HepG2 (cell line): ENCODE measurements around the gene TSPAN8. TPM values are rescaled to one million over a fixed set of nuclear protein-coding genes. Genes with fewer than 3 reads are reported as not detected.
A peak's percentile ranks its signal among the peaks of the same experiment; 100 is the strongest.

ENCODE experiments used
- IRX3 ChIP-seq: sonication (generic); formaldehyde crosslinking; IDR thresholded peaks from 2 replicates; pipeline ENCODE4 v1.8.1; 2023; ENCODE audit warnings: mild to moderate bottlenecking, low read depth, missing genetic modification reagents, borderline replicate concordance
- NCOA5 ChIP-seq: sonication (generic); formaldehyde crosslinking; IDR thresholded peaks from 2 replicates; pipeline ENCODE4 v1.4.0; 2020; ENCODE audit warnings: missing genetic modification reagents
- NFE2 ChIP-seq: sonication (generic); formaldehyde crosslinking; IDR thresholded peaks from 2 replicates; pipeline ENCODE4 v1.4.0; 2020; ENCODE audit warnings: missing genetic modification reagents
- REXO4 ChIP-seq: sonication (generic); formaldehyde crosslinking; IDR thresholded peaks from 2 replicates; pipeline ENCODE4 v1.8.0; 2022; ENCODE audit warnings: missing genetic modification reagents, mild to moderate bottlenecking, borderline replicate concordance
- SMC3 ChIP-seq: IDR thresholded peaks from 2 replicates; pipeline ENCODE4 v1.6.1; 2011; ENCODE audit warnings: low read length, improper control_type of control experiment
- TFAP4 ChIP-seq: sonication (generic); IDR thresholded peaks from 2 replicates; pipeline ENCODE4 v1.6.1; 2016; ENCODE audit warnings: low read depth, borderline replicate concordance
- ZNF383 ChIP-seq: sonication (generic); formaldehyde crosslinking; IDR thresholded peaks from 2 replicates; pipeline ENCODE4 v1.4.0; 2020; ENCODE audit warnings: missing genetic modification reagents, mild to moderate bottlenecking, borderline replicate concordance
- ZNF569 ChIP-seq: sonication (generic); formaldehyde crosslinking; IDR thresholded peaks from 2 replicates; pipeline ENCODE4 v1.5.0; 2020; ENCODE audit warnings: mild to moderate bottlenecking, missing genetic modification reagents, moderate library complexity, borderline replicate concordance
- polyA plus RNA-seq, 8 experiments: library from polyadenylated mRNA; depleted of rRNA in 3 of 8; stranded (reverse) in 7 of 8; unstranded in 1 of 8; fragments of >200 nt; fragmentation: Illumina TruSeq in 4 of 8; extraction: Trizol in 4 of 8; gene quantifications; 2 replicates each; pipeline versions ENCODE4 v1.2.1 to v1.2.3, GENCODE V29; 2011 to 2016; ENCODE audit warnings: low read depth in 4 of 8, missing spikeins in 1 of 8, mixed read lengths in 1 of 8; ENCODE audit not compliant: insufficient read depth in 1 of 8
- total RNA-seq, 5 experiments: library from RNA; depleted of rRNA; stranded (reverse); fragments of >200 nt; fragmentation: Illumina TruSeq; extraction: Trizol; gene quantifications; 2 replicates each; pipeline ENCODE4 v1.2.3, GENCODE V29; 2016; ENCODE audit warnings: low read depth in 1 of 5
- TF ChIP-seq, protein P1 (sequence below), 2 experiments: sonication (generic) in 1 of 2; formaldehyde crosslinking in 1 of 2; IDR thresholded peaks; 2 replicates each; pipeline versions ENCODE4 v1.4.0 to v1.6.1; 2016 to 2020; ENCODE audit warnings: borderline replicate concordance in 1 of 2, low read depth in 1 of 2, mild to moderate bottlenecking in 1 of 2, missing genetic modification reagents in 1 of 2
- TF ChIP-seq, protein P2 (sequence below): sonication (generic); formaldehyde crosslinking; IDR thresholded peaks from 2 replicates; pipeline ENCODE4 v1.8.0; 2022; ENCODE audit warnings: low read depth, missing genetic modification reagents
- TF ChIP-seq, protein P3 (sequence below): sonication (generic); formaldehyde crosslinking; conservative IDR thresholded peaks from 2 replicates; pipeline ENCODE4 v1.4.0; 2020; ENCODE audit warnings: mild to moderate bottlenecking, missing genetic modification reagents, moderate library complexity
- TF ChIP-seq, protein P4 (sequence below): sonication (generic); formaldehyde crosslinking; conservative IDR thresholded peaks from 2 replicates; pipeline ENCODE4 v1.8.0; 2022; ENCODE audit warnings: mild to moderate bottlenecking, moderate library complexity, missing genetic modification reagents
- TF ChIP-seq, protein P5 (sequence below): sonication (generic); formaldehyde crosslinking; IDR thresholded peaks from 2 replicates; pipeline ENCODE4 v1.8.1; 2023; ENCODE audit warnings: mild to moderate bottlenecking, inconsistent platforms, moderate library complexity, missing genetic modification reagents, borderline replicate concordance

TSPAN8 gene
- total and polyA plus RNA-seq, 2 of the 13 experiments (the other 11 are each of a cell fraction or from before 2014, with no cell fraction given): 3.4 to 3.9 TPM

- TF ChIP-seq, protein P1, sequence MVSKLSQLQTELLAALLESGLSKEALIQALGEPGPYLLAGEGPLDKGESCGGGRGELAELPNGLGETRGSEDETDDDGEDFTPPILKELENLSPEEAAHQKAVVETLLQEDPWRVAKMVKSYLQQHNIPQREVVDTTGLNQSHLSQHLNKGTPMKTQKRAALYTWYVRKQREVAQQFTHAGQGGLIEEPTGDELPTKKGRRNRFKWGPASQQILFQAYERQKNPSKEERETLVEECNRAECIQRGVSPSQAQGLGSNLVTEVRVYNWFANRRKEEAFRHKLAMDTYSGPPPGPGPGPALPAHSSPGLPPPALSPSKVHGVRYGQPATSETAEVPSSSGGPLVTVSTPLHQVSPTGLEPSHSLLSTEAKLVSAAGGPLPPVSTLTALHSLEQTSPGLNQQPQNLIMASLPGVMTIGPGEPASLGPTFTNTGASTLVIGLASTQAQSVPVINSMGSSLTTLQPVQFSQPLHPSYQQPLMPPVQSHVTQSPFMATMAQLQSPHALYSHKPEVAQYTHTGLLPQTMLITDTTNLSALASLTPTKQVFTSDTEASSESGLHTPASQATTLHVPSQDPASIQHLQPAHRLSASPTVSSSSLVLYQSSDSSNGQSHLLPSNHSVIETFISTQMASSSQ (IDR thresholded peaks at IDR 0.05; ENCODE audit: low read depth): peak; percentile 83
- TF ChIP-seq, protein P1 (CRISPR knock-in tag; IDR thresholded peaks at IDR 0.05; ENCODE audit: borderline replicate concordance): peak; percentile 94
- TF ChIP-seq, protein P2, sequence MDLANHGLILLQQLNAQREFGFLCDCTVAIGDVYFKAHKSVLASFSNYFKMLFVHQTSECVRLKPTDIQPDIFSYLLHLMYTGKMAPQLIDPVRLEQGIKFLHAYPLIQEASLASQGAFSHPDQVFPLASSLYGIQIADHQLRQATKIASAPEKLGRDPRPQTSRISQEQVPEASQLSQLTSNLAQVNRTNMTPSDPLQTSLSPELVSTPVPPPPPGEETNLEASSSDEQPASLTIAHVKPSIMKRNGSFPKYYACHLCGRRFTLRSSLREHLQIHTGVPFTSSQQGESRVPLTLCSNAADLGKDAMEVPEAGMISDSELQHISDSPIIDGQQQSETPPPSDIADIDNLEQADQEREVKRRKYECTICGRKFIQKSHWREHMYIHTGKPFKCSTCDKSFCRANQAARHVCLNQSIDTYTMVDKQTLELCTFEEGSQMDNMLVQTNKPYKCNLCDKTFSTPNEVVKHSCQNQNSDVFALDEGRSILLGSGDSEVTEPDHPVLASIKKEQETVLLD (CRISPR knock-in tag): no peak
- TF ChIP-seq ZNF569 (CRISPR knock-in tag) (no peak), IRX3 (CRISPR knock-in tag) (no peak), TFAP4 (no peak), NCOA5 (CRISPR knock-in tag) (no peak), REXO4 (CRISPR knock-in tag) (no peak), NFE2 (CRISPR knock-in tag) (no peak), ZNF383 (CRISPR knock-in tag) (peak; percentile 80; the same call in 1 of the 2 replicates), SMC3 (no peak)
- TF ChIP-seq, protein P3, sequence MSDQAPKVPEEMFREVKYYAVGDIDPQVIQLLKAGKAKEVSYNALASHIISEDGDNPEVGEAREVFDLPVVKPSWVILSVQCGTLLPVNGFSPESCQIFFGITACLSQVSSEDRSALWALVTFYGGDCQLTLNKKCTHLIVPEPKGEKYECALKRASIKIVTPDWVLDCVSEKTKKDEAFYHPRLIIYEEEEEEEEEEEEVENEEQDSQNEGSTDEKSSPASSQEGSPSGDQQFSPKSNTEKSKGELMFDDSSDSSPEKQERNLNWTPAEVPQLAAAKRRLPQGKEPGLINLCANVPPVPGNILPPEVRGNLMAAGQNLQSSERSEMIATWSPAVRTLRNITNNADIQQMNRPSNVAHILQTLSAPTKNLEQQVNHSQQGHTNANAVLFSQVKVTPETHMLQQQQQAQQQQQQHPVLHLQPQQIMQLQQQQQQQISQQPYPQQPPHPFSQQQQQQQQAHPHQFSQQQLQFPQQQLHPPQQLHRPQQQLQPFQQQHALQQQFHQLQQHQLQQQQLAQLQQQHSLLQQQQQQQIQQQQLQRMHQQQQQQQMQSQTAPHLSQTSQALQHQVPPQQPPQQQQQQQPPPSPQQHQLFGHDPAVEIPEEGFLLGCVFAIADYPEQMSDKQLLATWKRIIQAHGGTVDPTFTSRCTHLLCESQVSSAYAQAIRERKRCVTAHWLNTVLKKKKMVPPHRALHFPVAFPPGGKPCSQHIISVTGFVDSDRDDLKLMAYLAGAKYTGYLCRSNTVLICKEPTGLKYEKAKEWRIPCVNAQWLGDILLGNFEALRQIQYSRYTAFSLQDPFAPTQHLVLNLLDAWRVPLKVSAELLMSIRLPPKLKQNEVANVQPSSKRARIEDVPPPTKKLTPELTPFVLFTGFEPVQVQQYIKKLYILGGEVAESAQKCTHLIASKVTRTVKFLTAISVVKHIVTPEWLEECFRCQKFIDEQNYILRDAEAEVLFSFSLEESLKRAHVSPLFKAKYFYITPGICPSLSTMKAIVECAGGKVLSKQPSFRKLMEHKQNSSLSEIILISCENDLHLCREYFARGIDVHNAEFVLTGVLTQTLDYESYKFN (CRISPR knock-in tag): peak; percentile 99
- TF ChIP-seq, protein P4, sequence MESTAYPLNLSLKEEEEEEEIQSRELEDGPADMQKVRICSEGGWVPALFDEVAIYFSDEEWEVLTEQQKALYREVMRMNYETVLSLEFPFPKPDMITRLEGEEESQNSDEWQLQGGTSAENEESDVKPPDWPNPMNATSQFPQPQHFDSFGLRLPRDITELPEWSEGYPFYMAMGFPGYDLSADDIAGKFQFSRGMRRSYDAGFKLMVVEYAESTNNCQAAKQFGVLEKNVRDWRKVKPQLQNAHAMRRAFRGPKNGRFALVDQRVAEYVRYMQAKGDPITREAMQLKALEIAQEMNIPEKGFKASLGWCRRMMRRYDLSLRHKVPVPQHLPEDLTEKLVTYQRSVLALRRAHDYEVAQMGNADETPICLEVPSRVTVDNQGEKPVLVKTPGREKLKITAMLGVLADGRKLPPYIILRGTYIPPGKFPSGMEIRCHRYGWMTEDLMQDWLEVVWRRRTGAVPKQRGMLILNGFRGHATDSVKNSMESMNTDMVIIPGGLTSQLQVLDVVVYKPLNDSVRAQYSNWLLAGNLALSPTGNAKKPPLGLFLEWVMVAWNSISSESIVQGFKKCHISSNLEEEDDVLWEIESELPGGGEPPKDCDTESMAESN: no peak
- TF ChIP-seq, protein P5, sequence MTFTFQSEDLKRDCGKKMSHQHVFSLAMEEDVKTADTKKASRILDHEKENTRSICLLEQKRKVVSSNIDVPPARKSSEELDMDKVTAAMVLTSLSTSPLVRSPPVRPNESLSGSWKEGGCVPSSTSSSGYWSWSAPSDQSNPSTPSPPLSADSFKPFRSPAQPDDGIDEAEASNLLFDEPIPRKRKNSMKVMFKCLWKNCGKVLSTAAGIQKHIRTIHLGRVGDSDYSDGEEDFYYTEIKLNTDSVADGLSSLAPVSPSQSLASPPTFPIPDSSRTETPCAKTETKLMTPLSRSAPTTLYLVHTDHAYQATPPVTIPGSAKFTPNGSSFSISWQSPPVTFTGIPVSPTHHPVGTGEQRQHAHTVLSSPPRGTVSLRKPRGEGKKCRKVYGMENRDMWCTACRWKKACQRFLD (CRISPR knock-in tag): no peak
Measured at GRCh38 chr12:71162832-71163763, 5.3 kb upstream of the TSPAN8 start (continued).
